Body of pancreas (tissue), 4 donors: Measurements from ENCODE around the gene COL18A1. TPM values are rescaled to one million over a fixed set of nuclear protein-coding genes. Genes with fewer than 3 reads are reported as not detected.

Experiments used
- ATAC-seq: fragments of 150-250 bp; one replicate; pipeline ENCODE4 v1.9.1; 2016
- DNase-seq, 4 donors: peaks; one replicate each; pipeline ENCODE4 v3.0.0-alpha.2; 2019
- H3K27ac ChIP-seq, 4 donors: fragments of 200-600 bp; sonication (generic); 1 replicate in 3 of 4; 2 replicates in 1 of 4; pipeline versions ENCODE4 v1.5.1 to v1.6.1; 2016 to 2019; ENCODE audit warnings: mild to moderate bottlenecking in 1 of 4, mixed read lengths in 1 of 4, moderate library complexity in 1 of 4
- H3K27me3 ChIP-seq, 2 donors: fragments of 200-600 bp; sonication (generic); one replicate each; pipeline ENCODE4 v1.6.0; 2016; ENCODE audit warnings: mild to moderate bottlenecking in 1 of 2
- H3K36me3 ChIP-seq, 2 donors: fragments of 200-600 bp; sonication (generic); replicated peaks in 1 of 2; 2 replicates each; pipeline ENCODE4 v1.5.1; 2016; ENCODE audit warnings: low read depth in 2 of 2; ENCODE audit not compliant: insufficient read depth in 1 of 2
- H3K4me1 ChIP-seq: fragments of 200-600 bp; sonication (generic); one replicate; pipeline ENCODE4 v1.6.0; 2016
- H3K4me3 ChIP-seq, 2 donors: fragments of 200-600 bp; sonication (generic); 1 replicate in 1 of 2; 2 replicates in 1 of 2; pipeline ENCODE4 v1.5.1; 2016 to 2019
- H3K9me3 ChIP-seq, 3 donors: fragments of 200-600 bp; sonication (generic); 1 replicate in 2 of 3; 2 replicates in 1 of 3; pipeline ENCODE4 v1.5.1; 2016
- CTCF ChIP-seq, 7 experiments: fragments of 450-650 bp in 4 of 7; fragments of 200-600 bp in 3 of 7; sonication (generic) in 3 of 7; IDR thresholded peaks; one replicate each; pipeline ENCODE4 v1.5.1; 2016 to 2019; ENCODE audit warnings: antibody characterized with exemption in 7 of 7
- POLR2A ChIP-seq, 3 donors: fragments of 450-650 bp; IDR thresholded peaks; one replicate each; pipeline ENCODE4 v1.6.1; 2016; ENCODE audit warnings: antibody characterized with exemption in 3 of 3, mild to moderate bottlenecking in 2 of 3
- WGBS, 2 donors: methylation state at CpG; one replicate each; pipeline ENCODE4 v1.1.5; 2017; 5-methylcytosine and 5-hydroxymethylcytosine counted together
- intact Hi-C: fragments of 100-400 bp; cut with DNase I; formaldehyde crosslinking; loops from one replicate; pipeline ENCODE4 v1.15.1; 2023
- total RNA-seq, 2 donors: library from RNA; depleted of rRNA; stranded (reverse); fragments of >200 nt; gene quantifications; one replicate each; pipeline ENCODE4 v1.1.0, GENCODE V29; 2016

Gene COL18A1
- total RNA-seq, 2 donors from 2014 or later = 108 to 284 TPM

- Histone ChIP-seq H3K27ac (peak overlapping the region in 3 of 4 donors; percentile 84 to 91 (median 90)), H3K27me3 (no peaks in the 10 kb centered on the region), H3K4me3 (no peak overlapping the region), H3K4me1 (peaks cover 23% of the 10 kb centered on the region), H3K36me3 (no peaks in the 10 kb centered on the region), H3K9me3 (no peaks in the 10 kb centered on the region)
- ATAC-seq (no peak), DNase-seq (peak in 2 of 4 donors; percentile 5 to 6)
- WGBS, 2 donors = 62 to 71% methylated on average over 19 to 21 of the region's 21 CpGs
- intact Hi-C loops = no loop called here
- TF ChIP-seq POLR2A (IDR thresholded peaks at IDR 0.05) (no peak), CTCF (IDR thresholded peaks at IDR 0.05) (no peak)
Observed at GRCh38 chr21:45379171-45379900, 25.6 kb upstream of the COL18A1 start.

- Histone ChIP-seq H3K4me3 (no peak overlapping the region), H3K4me1 (peaks cover 23% of the 10 kb centered on the region), H3K36me3 (no peaks in the 10 kb centered on the region), H3K27me3 (no peaks in the 10 kb centered on the region), H3K9me3 (no peaks in the 10 kb centered on the region), H3K27ac (peak overlapping the region in 2 of 4 donors; percentile 84 to 90)
- DNase-seq (no peak), ATAC-seq (no peak)
- WGBS, 2 donors = 75 to 85% methylated on average over 18 to 27 of the region's 35 CpGs
- intact Hi-C loops = no loop called here
- TF ChIP-seq CTCF (IDR thresholded peaks at IDR 0.05) = no peak
Observed at GRCh38 chr21:45379901-45380330, 25.0 kb upstream of the COL18A1 start.

GRCh38 chr21:45380566-45380965 lies 24.4 kb upstream of the COL18A1 start:
- DNase-seq = peak in 1 of 4 donors; percentile 2

GRCh38 chr21:45381036-45381787 lies 23.8 kb upstream of the COL18A1 start:
- no peak for TF ChIP-seq POLR2A (IDR thresholded peaks at IDR 0.05)
- no peak for TF ChIP-seq CTCF (IDR thresholded peaks at IDR 0.05)
- ATAC-seq (no peak), DNase-seq (peak in 1 of 4 donors; percentile 7)
- no peaks in the 10 kb centered on the region for H3K36me3 ChIP-seq
- 69 to 86% methylated on average over 7 to 24 of the region's 24 CpGs for WGBS, 2 donors
- H3K4me3 ChIP-seq = no peak overlapping the region
- no peaks in the 10 kb centered on the region for H3K9me3 ChIP-seq
- intact Hi-C loops = no loop called here
- H3K27me3 ChIP-seq = no peaks in the 10 kb centered on the region
- H3K27ac ChIP-seq = no peak overlapping the region
- peaks cover 25% of the 10 kb centered on the region for H3K4me1 ChIP-seq

More at GRCh38 chr21:45380566-45380965, 24.4 kb upstream of the COL18A1 start:
- Histone ChIP-seq H3K27ac (no peak overlapping the region), H3K27me3 (no peaks in the 10 kb centered on the region), H3K4me1 (peaks cover 23% of the 10 kb centered on the region), H3K9me3 (no peaks in the 10 kb centered on the region), H3K4me3 (no peak overlapping the region), H3K36me3 (no peaks in the 10 kb centered on the region)
- TF ChIP-seq CTCF (IDR thresholded peaks at IDR 0.05) (no peak), POLR2A (IDR thresholded peaks at IDR 0.05) (no peak)
- WGBS, 2 donors = 84 to 86% methylated on average over 30 of the region's 30 CpGs
- ATAC-seq = no peak
- intact Hi-C loops = no loop called here
